Ectodermal cell (in vitro differentiated cells): ENCODE results near the gene ZNF385B.

ENCODE experiments used
- H3K27ac ChIP-seq: 2 replicates; pipeline ENCODE4 v1.7.0; 2013; ENCODE audit warnings: mild to moderate bottlenecking, low read depth, low read length; ENCODE audit not compliant: insufficient read depth, poor library complexity, severe bottlenecking
- H3K27me3 ChIP-seq: 2 replicates; pipeline ENCODE4 v1.7.0; 2013; ENCODE audit warnings: mild to moderate bottlenecking, low read length; ENCODE audit not compliant: insufficient read depth, control insufficient read depth, poor library complexity, severe bottlenecking
- H3K36me3 ChIP-seq: one replicate; pipeline ENCODE4 v1.7.0; 2013; ENCODE audit warnings: low read length; ENCODE audit not compliant: control insufficient read depth, insufficient read depth
- H3K4me1 ChIP-seq: one replicate; pipeline ENCODE4 v1.7.0; 2013; ENCODE audit warnings: low read length; ENCODE audit not compliant: control insufficient read depth, insufficient read depth
- H3K4me3 ChIP-seq: 2 replicates; pipeline ENCODE4 v1.7.0; 2013; ENCODE audit warnings: low read depth, low read length, control low read depth; ENCODE audit not compliant: insufficient read depth
- H3K9me3 ChIP-seq: 2 replicates; pipeline ENCODE4 v1.7.0; 2013; ENCODE audit warnings: mild to moderate bottlenecking, low read length, moderate library complexity; ENCODE audit not compliant: control insufficient read depth
- WGBS, 2 experiments: methylation state at CpG; one replicate each; pipeline ENCODE4 v1.1.7; 2013; ENCODE audit warnings: missing lambda C conversion rate in 2 of 2; 5-methylcytosine and 5-hydroxymethylcytosine counted together

ZNF385B gene

DNA sequence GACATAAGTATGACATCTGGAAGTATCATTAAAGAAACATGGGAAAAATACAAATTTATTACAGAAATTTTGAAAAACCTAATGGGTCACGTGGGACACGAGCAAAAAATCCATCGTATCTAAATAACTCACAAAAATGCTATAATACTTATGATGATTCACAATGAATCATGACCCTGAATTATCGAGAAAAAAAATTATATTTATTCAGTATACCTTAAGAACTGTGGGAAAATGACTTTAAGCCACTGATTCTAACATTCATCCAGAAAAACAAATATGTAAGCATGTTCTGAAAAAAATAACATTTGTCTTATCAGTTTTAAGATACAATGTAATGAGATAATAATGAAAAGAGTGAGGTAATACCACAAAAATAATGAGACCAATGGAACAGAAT, 51.8 kb downstream of the ZNF385B start:
- no peaks in the 10 kb centered on the region for H3K9me3 ChIP-seq
- WGBS, 2 experiments: 100% methylated on average over 3 of the region's 4 CpGs; no CpG with 5 or more reads in 1 of the 2 experiments
- H3K4me1 ChIP-seq: no peaks in the 10 kb centered on the region
- H3K27me3 ChIP-seq: no peaks in the 10 kb centered on the region
- no peak overlapping the region for H3K27ac ChIP-seq
- no peak overlapping the region for H3K4me3 ChIP-seq
- no peaks in the 10 kb centered on the region for H3K36me3 ChIP-seq

DNA sequence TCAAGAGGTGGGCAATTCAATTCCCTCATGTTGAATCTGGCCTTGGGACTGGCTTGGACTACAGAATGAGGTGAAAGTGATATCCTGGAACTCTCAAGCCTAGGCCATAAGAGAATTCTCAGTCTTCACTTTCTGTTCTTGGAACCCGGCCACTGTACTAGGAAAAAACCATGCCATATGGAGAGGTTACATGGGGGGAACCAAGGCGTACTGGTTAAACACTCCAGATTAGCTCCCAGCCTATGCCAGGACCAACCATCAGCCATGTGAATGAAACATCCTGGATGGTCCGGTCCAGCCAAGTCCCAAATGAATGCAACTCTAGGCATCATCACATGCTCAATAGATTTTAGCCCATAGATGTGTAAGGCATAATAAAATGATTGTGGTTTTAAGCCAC, 56.4 kb downstream of the ZNF385B start:
- H3K4me1 ChIP-seq: no peaks in the 10 kb centered on the region
- H3K4me3 ChIP-seq: no peak overlapping the region
- no peaks in the 10 kb centered on the region for H3K27me3 ChIP-seq
- H3K36me3 ChIP-seq: no peaks in the 10 kb centered on the region
- WGBS, 2 experiments: 92 to 100% methylated on average over 3 of the region's 3 CpGs
- H3K9me3 ChIP-seq: no peaks in the 10 kb centered on the region
- no peak overlapping the region for H3K27ac ChIP-seq

- Histone ChIP-seq H3K27me3 (no peaks in the 10 kb centered on the region), H3K4me1 (no peaks in the 10 kb centered on the region), H3K27ac (no peak overlapping the region), H3K4me3 (no peak overlapping the region), H3K36me3 (no peaks in the 10 kb centered on the region), H3K9me3 (no peaks in the 10 kb centered on the region)
- WGBS, 2 experiments: 85 to 92% methylated on average over 2 of the region's 2 CpGs
These were observed 57.2 kb downstream of the ZNF385B start for GRCh38 chr2:179804206-179804605.

DNA sequence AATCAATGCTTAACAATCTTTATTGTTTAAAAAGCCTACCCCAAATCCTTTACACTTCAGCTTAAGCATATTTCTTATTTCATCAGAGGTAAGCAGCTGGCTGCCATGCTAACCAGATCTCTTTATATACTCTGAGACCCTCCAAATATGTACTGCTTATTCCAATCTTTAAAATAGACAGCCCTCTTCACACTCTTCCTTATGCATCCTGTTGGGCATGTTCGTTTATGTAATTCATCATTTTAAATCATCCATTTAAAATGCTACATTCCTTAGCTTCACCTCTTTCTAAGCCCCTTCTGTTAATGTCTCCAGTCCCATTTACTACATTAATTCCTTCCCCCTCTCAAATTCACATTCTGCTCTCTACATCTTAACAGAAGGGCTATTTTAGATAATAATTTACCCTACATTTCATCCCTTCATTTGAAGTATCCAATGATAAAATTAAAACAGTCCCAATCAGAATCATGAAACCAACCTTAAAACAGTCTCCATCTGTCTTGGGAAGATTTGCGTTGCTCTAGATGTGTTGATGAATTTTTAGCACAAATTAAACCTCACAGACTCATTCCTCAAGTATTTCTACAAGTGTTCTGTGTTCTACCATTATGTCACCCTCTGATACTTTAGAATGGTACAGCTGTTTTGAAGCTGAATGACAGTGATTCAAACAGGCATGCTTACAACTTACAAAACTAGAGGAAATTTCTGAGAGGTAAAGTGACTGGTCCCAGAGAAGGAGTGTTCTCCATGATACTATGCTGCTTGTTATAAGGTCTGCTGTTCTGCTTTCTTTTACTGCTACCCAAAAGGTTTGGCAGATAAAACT, 59.1 kb downstream of the ZNF385B start:
- no peak overlapping the region for H3K27ac ChIP-seq
- WGBS, 2 experiments: 88 to 90% methylated on average over 2 of the region's 2 CpGs
- no peaks in the 10 kb centered on the region for H3K9me3 ChIP-seq
- no peaks in the 10 kb centered on the region for H3K36me3 ChIP-seq
- no peaks in the 10 kb centered on the region for H3K27me3 ChIP-seq
- no peak overlapping the region for H3K4me3 ChIP-seq
- no peaks in the 10 kb centered on the region for H3K4me1 ChIP-seq

GRCh38 chr2:179800776-179801175, 60.6 kb downstream of the ZNF385B start:
- H3K4me3 ChIP-seq: no peak overlapping the region
- H3K4me1 ChIP-seq: no peaks in the 10 kb centered on the region
- no peak overlapping the region for H3K27ac ChIP-seq
- no peaks in the 10 kb centered on the region for H3K36me3 ChIP-seq
- no peaks in the 10 kb centered on the region for H3K9me3 ChIP-seq
- H3K27me3 ChIP-seq: no peaks in the 10 kb centered on the region

DNA sequence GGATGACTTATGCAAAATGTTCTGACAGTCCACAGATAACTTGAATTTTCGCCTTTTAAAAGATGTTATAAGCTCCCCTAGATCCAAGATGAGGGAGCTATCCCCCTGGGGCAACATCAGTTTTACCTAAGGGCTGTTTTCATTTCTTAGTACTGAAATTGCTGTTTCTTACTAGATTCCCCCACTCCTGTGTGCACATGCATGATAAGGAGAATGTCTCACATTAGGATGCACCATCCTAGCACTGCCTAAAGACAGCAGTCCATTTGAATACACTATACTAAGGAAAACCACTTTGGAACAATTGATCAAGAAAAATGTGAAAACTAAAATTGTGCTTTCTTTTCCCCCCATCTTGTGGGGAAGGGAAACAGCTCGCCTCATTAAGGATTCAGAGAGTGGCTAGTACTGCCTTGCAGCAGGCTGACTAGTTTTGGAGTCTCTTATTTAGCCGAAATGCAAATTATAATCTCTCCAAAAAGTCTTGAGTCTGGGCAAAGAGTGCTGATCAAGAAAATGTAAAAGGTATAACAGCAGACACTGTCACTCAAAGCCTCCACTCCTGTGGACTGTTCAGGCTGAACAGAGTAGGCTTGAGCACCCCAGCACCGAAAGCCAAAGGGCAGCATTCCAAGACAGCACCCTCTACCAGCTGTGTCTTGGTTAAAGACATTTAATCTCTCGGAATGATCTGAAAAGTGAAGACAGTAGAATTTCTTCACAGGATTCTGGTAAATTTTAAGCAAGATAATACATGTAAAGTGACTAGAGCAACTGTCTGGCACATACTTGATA, 65.0 kb downstream of the ZNF385B start:
- WGBS, 2 experiments: 88 to 90% methylated on average over 5 of the region's 5 CpGs
- Histone ChIP-seq H3K36me3 (no peaks in the 10 kb centered on the region), H3K9me3 (no peaks in the 10 kb centered on the region), H3K4me1 (no peaks in the 10 kb centered on the region), H3K27ac (no peak overlapping the region), H3K27me3 (no peaks in the 10 kb centered on the region), H3K4me3 (no peak overlapping the region)

GRCh38 chr2:179793902-179794301, 67.5 kb downstream of the ZNF385B start:
- H3K4me1 ChIP-seq: no peaks in the 10 kb centered on the region
- no peaks in the 10 kb centered on the region for H3K27me3 ChIP-seq
- no peak overlapping the region for H3K4me3 ChIP-seq
- no peak overlapping the region for H3K27ac ChIP-seq
- H3K36me3 ChIP-seq: no peaks in the 10 kb centered on the region
- H3K9me3 ChIP-seq: no peaks in the 10 kb centered on the region

GRCh38 chr2:179793238-179793637, 68.2 kb downstream of the ZNF385B start:
- 88 to 96% methylated on average over 2 of the region's 2 CpGs for WGBS, 2 experiments
- Histone ChIP-seq H3K4me1 (no peaks in the 10 kb centered on the region), H3K36me3 (no peaks in the 10 kb centered on the region), H3K9me3 (no peaks in the 10 kb centered on the region), H3K27ac (no peak overlapping the region), H3K27me3 (no peaks in the 10 kb centered on the region), H3K4me3 (no peak overlapping the region)

DNA sequence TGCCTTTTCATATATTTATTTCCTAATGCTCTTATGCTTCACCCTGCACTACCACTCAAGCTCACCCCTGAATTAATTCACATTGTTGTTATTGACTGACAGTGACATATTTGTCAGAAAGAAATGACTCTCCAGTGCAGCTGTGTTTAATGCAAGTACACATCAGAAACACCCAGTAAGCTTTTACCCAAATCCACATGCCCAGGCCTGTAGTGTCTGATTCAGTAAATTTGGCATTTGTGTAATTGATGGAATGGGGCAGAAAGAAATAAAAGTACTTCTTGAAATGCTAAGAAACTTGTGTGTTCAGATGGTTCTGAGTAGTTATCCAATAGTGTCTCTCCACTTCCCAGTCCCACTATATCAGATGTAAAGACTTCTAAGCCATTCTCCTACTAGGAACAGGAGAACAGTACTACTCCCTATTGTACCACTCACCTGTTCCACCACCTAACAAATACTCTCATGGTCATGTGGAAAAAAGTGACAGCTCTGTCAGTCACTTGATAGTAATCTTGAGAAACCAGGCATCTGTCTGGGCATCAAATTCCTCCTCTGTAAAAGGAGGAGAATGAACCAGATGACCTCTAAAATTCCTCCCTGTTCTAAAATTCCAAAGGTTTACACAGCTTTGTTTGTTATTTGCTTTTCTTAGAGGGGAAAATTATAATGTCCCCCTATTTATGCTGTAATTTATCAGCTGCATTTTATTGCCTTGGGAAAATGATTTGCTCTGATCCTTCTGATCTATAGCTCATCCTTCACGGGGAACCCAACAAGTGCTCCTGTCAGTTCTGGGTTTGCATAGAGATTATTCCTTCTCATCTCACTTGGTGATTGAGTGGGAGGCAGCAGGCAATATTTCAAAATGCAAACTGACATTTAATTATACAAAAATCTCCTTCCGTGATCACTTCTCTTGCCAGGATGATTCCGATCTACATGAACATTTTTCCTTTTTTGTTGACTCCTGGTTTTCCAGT, 70.9 kb downstream of the ZNF385B start:
- Histone ChIP-seq H3K27ac (no peak overlapping the region), H3K27me3 (no peaks in the 10 kb centered on the region), H3K9me3 (no peaks in the 10 kb centered on the region), H3K4me3 (no peak overlapping the region), H3K4me1 (no peaks in the 10 kb centered on the region), H3K36me3 (no peaks in the 10 kb centered on the region)
- WGBS, 2 experiments: 95 to 96% methylated on average over 3 of the region's 3 CpGs
